GM12892 (cell line): ENCODE results near the gene LCOR.

ENCODE experiments used
- POLR2A ChIP-seq: IDR thresholded peaks from 2 replicates; pipeline ENCODE4 v1.6.1; 2011; ENCODE audit warnings: low read depth, low read length, control low read depth
- POLR2AphosphoS5 ChIP-seq: IDR thresholded peaks from 2 replicates; pipeline ENCODE4 v1.6.1; 2011; ENCODE audit warnings: low read depth, low read length, control low read depth
- TAF1 ChIP-seq: IDR thresholded peaks from 2 replicates; pipeline ENCODE4 v1.6.1; 2011; ENCODE audit warnings: low read depth, mild to moderate bottlenecking, control low read depth, low read length, borderline replicate concordance

DNA sequence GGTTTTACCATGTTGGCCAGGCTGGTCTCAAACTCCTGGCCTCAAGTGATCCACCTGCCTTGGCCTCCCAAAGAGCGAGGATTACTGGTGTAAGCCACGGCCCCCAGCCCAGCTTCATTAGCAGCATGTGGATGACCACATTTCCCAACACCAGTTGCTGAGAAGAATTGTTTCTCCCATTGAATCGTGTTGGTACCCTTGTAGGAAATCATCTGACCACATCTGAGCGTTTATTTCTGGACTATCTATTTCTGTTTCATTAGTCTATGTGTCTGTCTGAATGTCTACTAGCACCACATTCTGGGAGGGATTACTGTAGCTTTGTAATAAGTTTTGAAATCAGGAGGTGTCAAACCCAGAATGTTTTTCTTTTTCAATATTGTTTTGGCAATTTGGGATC, 89.6 kb downstream of the LCOR start:
- no peak for TF ChIP-seq POLR2A
- TF ChIP-seq POLR2AphosphoS5: no peak
- TF ChIP-seq TAF1: no peak
